Right lobe of liver (tissue), 6 donors: ENCODE measurements around the gene PEX3. TPM values are rescaled to one million over a fixed set of nuclear protein-coding genes. Genes with fewer than 3 reads are reported as not detected.

ENCODE experiments used
- ATAC-seq, 4 donors: fragments of 200-7000 bp; cut with Tn5 transposase; one replicate each; pipeline ENCODE4 v1.9.1; 2020; ENCODE audit warnings: mild to moderate bottlenecking in 4 of 4, moderate library complexity in 4 of 4
- DNase-seq, 3 donors: peaks; one replicate each; pipeline ENCODE4 v3.0.0-alpha.2; 2020
- H3K27ac ChIP-seq, 3 donors: fragments of 200-600 bp; one replicate each; pipeline ENCODE4 v1.8.0; 2022
- H3K27me3 ChIP-seq, 2 donors: fragments of 200-600 bp; one replicate each; pipeline ENCODE4 v1.8.0; 2022
- H3K36me3 ChIP-seq, 4 donors: fragments of 200-600 bp; sonication (generic) in 1 of 4; one replicate each; pipeline versions ENCODE4 v1.5.1 to v1.8.0; 2017 to 2022; ENCODE audit warnings: control low read depth in 1 of 4
- H3K4me1 ChIP-seq, 4 donors: fragments of 200-600 bp; sonication (generic) in 1 of 4; one replicate each; pipeline versions ENCODE4 v1.5.1 to v1.8.0; 2017 to 2022; ENCODE audit warnings: control low read depth in 1 of 4
- H3K4me3 ChIP-seq, 3 donors: fragments of 200-600 bp; one replicate each; pipeline ENCODE4 v1.8.0; 2022
- H3K9me3 ChIP-seq, 4 donors: fragments of 200-600 bp; sonication (generic) in 1 of 4; one replicate each; pipeline versions ENCODE4 v1.5.1 to v1.8.0; 2017 to 2022; ENCODE audit warnings: control low read depth in 1 of 4
- CTCF ChIP-seq, 4 donors: fragments of 200-600 bp in 3 of 4; fragments of 450-650 bp in 1 of 4; IDR thresholded peaks; one replicate each; pipeline versions ENCODE4 v1.5.1 to v1.8.0; 2016 to 2022; ENCODE audit warnings: antibody characterized with exemption in 4 of 4, mild to moderate bottlenecking in 2 of 4
- POLR2A ChIP-seq: fragments of 450-650 bp; IDR thresholded peaks from one replicate; pipeline ENCODE4 v1.6.1; 2017; ENCODE audit warnings: antibody characterized with exemption, mild to moderate bottlenecking
- WGBS: methylation state at CpG from one replicate; pipeline ENCODE4 v1.1.6; 2018; ENCODE audit warnings: low coverage, low lambda C conversion rate; ENCODE audit not compliant: insufficient coverage; ENCODE audit errors: missing lambda C conversion rate; 5-methylcytosine and 5-hydroxymethylcytosine counted together
- intact Hi-C, 2 donors: fragments of 100-400 bp; cut with DNase I; formaldehyde crosslinking; loops; one replicate each; pipeline versions ENCODE4 v1.11.2 to v1.14.1; 2022
- small RNA-seq, 2 experiments: library from RNA; depleted of rRNA; stranded (forward); fragments of <200 nt; gene quantifications; one replicate each; pipeline ENCODE3, GENCODE V24; 2016
- total RNA-seq, 6 experiments: library from RNA; depleted of rRNA in 2 of 6; stranded (reverse); fragments of >200 nt in 2 of 6; fragmentation: NEBNext Ultra II Directional in 3 of 6; extraction: Animal tissue kit (Norgen Biotek cat#: 25700) in 3 of 6; gene quantifications; one replicate each; pipeline versions ENCODE4 v1.1.0 to v1.2.4, GENCODE V29; 2016 to 2023
- donor health status: DM: no; HTN: yes; CAD: no.
- donor health status: DM: no; HTN: no; CAD: no.
- donor health status: DM: no; HTN: no; CAD: no.
- donor health status: DM: no; HTN: yes; CAD: no.
- donor health status: DM: no; HTN: yes; CAD: no.

PEX3 gene
- total RNA-seq, 6 experiments from 2014 or later = 16.0 to 23.6 (median 18.7) TPM

DNA sequence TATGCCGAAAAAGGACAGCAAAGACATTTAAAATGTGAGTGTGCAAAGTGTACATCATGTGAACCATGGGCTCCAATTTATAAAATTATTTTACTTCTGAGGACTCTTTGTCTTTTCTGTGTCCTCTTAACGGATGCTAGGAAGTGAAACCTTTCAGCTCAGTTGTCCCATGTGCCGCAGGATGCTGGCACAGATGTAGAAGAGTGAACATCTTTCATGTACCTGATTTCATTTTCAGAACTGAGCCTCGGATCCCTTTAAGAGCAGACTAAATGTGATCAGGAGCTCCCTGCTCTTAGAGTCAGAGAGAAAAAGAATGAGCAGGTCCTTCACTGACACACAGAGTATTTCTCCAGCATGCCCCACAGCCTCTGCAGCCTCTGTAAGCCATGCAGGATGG, 88.5 kb downstream of the PEX3 start:
- intact Hi-C loops = no loop called here
- DNase-seq (no peak), ATAC-seq (no peak)
- TF ChIP-seq POLR2A (no peak), CTCF (IDR thresholded peaks at IDR 0.05) (no peak)
- H3K27me3 ChIP-seq = no peaks in the 10 kb centered on the region
- H3K4me3 ChIP-seq = no peak overlapping the region
- no peak overlapping the region for H3K27ac ChIP-seq
- WGBS = 89% methylated on average over 3 of the region's 4 CpGs
- no peaks in the 10 kb centered on the region for H3K36me3 ChIP-seq
- peaks cover 0 to 20% (median 2%) of the 10 kb centered on the region in 4 donors for H3K4me1 ChIP-seq
- no peaks in the 10 kb centered on the region for H3K9me3 ChIP-seq

GRCh38 chr6:143539734-143540133, 89.1 kb downstream of the PEX3 start:
- Histone ChIP-seq H3K9me3 (no peaks in the 10 kb centered on the region), H3K27ac (no peak overlapping the region), H3K4me1 (peaks cover 0 to 20% (median 2%) of the 10 kb centered on the region in 4 donors), H3K27me3 (no peaks in the 10 kb centered on the region), H3K4me3 (no peak overlapping the region), H3K36me3 (no peaks in the 10 kb centered on the region)
- no peak for ATAC-seq
- WGBS = 87% methylated on average over 5 of the region's 7 CpGs
- no peak for DNase-seq
- intact Hi-C loops = no loop called here
- TF ChIP-seq CTCF (IDR thresholded peaks at IDR 0.05) = no peak
- no peak for TF ChIP-seq POLR2A

DNA sequence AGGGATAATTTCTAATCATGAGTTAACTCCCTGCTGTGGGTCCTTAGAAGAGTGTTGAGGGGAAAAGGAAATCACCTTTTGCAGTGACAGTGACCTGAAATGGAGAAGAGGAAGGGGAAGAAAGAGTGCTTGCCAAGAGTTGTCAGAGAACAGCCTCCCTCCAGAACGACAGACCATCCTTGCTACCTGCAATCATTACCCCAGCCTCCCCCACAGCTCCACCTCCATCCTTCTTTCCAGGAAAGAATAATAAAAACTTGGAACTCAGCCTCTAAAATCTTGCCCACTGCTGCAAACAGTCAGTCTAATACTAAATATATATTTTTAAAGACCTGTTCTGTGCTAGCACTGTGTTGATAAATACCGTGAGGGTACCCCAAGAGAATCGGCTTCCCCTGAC, 89.6 kb downstream of the PEX3 start:
- Histone ChIP-seq H3K36me3 (no peaks in the 10 kb centered on the region), H3K9me3 (no peaks in the 10 kb centered on the region), H3K27ac (no peak overlapping the region), H3K4me3 (no peak overlapping the region), H3K4me1 (peaks cover 0 to 17% (median 0%) of the 10 kb centered on the region in 4 donors), H3K27me3 (no peaks in the 10 kb centered on the region)
- DNase-seq (no peak), ATAC-seq (no peak)
- no peak for TF ChIP-seq CTCF (IDR thresholded peaks at IDR 0.05)
- no peak for TF ChIP-seq POLR2A
- 41% methylated on average over 3 of the region's 3 CpGs for WGBS
- intact Hi-C loops = no loop called here

Small RNA genes within 50 kb of the gene (small RNA-seq; reads per million reads assigned to genes)
- gene RNA5SP221 = 0 reads per million in 2 experiments

Other genes starting within 250 kb of the PEX3 start
- 1 to 10 TPM; 3.6 to 5.2 (median 4.2) TPM for gene ADAT2, start 110 bp upstream of the PEX3 start, total RNA-seq
- gene FUCA2, start 60.9 kb downstream of the PEX3 start, total RNA-seq = 10 to 100 TPM; 28.6 to 58.7 (median 35.1) TPM
- gene PHACTR2, start 227.2 kb downstream of the PEX3 start, total RNA-seq = 10 to 100 TPM; 14.0 to 62.7 (median 20.9) TPM